ENCODE measurements around the gene COA8.

GRCh38 chr14:103546652-103547454, 15.9 kb upstream of the COA8 start:
- TF ChIP-seq CTCF (IDR thresholded peaks at IDR 0.05) (peak; percentile 66 to 96 (median 92)), POLR2A (IDR thresholded peaks at IDR 0.05) (no peak)
